H1 (cell line): ENCODE data around the gene USP35. TPM values are rescaled to one million over a fixed set of nuclear protein-coding genes. Genes with fewer than 3 reads are reported as not detected.

Source experiments
- BACH1 ChIP-seq: IDR thresholded peaks from 2 replicates; pipeline ENCODE4 v1.6.1; 2012; ENCODE audit warnings: low read length, improper control_type of control experiment
- BRCA1 ChIP-seq: IDR thresholded peaks from 2 replicates; pipeline ENCODE4 v1.6.1; 2012; ENCODE audit warnings: low read depth, low read length, improper control_type of control experiment
- CEBPB ChIP-seq: IDR thresholded peaks from 2 replicates; pipeline ENCODE4 v1.6.1; 2012; ENCODE audit warnings: low read depth, low read length
- CHD2 ChIP-seq: IDR thresholded peaks from 2 replicates; pipeline ENCODE4 v1.6.1; 2012; ENCODE audit warnings: low read length, improper control_type of control experiment
- CTBP2 ChIP-seq: IDR thresholded peaks from 2 replicates; pipeline ENCODE4 v1.7.0; 2011; ENCODE audit warnings: borderline replicate concordance, mild to moderate bottlenecking, moderate library complexity, mixed read lengths, low read length; ENCODE audit not compliant: insufficient read depth, insufficient read length
- EZH2 ChIP-seq: fragments of 200-600 bp; sonication (generic); IDR thresholded peaks from 2 replicates; pipeline ENCODE4 v1.7.1; 2012; ENCODE audit warnings: low read depth, mild to moderate bottlenecking, moderate library complexity, low read length, inconsistent platforms; ENCODE audit not compliant: severe bottlenecking
- GABPA ChIP-seq: IDR thresholded peaks from 2 replicates; pipeline ENCODE4 v1.6.1; 2011; ENCODE audit warnings: mild to moderate bottlenecking, low read length, moderate library complexity, borderline replicate concordance; ENCODE audit not compliant: insufficient read depth
- HDAC2 ChIP-seq, 2 experiments: fragments of 300-600 bp in 1 of 2; sonication (generic) in 1 of 2; IDR thresholded peaks; 2 replicates each; pipeline ENCODE4 v1.6.1; 2011 to 2012; ENCODE audit warnings: low read depth in 2 of 2, low read length in 2 of 2, mild to moderate bottlenecking in 2 of 2, moderate library complexity in 2 of 2, borderline replicate concordance in 1 of 2, inconsistent platforms in 1 of 2
- JUND ChIP-seq: IDR thresholded peaks from 2 replicates; pipeline ENCODE4 v1.6.1; 2011; ENCODE audit warnings: mild to moderate bottlenecking, improper control_type of control experiment, low read length
- KDM1A ChIP-seq: fragments of 200-600, 300-600 bp; sonication (generic); IDR thresholded peaks from 2 replicates; pipeline ENCODE4 v1.7.1; 2016; ENCODE audit warnings: mild to moderate bottlenecking, low read length, borderline replicate concordance
- MAFK ChIP-seq: IDR thresholded peaks from 2 replicates; pipeline ENCODE4 v1.6.1; 2012; ENCODE audit warnings: low read depth, mild to moderate bottlenecking, improper control_type of control experiment, low read length
- RBBP5 ChIP-seq: IDR thresholded peaks from 2 replicates; pipeline ENCODE4 v1.7.1; 2012; ENCODE audit warnings: low read depth, mild to moderate bottlenecking, inconsistent platforms, low read length, moderate library complexity, borderline replicate concordance
- SAP30 ChIP-seq: fragments of 300-600 bp; sonication (generic); IDR thresholded peaks from 2 replicates; pipeline ENCODE4 v1.7.1; 2012; ENCODE audit warnings: low read length, moderate library complexity, mild to moderate bottlenecking, inconsistent platforms; ENCODE audit not compliant: insufficient read depth, insufficient replicate concordance
- SIN3A ChIP-seq, 2 experiments: IDR thresholded peaks in 1 of 2; conservative IDR thresholded peaks in 1 of 2; 2 replicates each; pipeline ENCODE4 v1.6.1; 2011 to 2012; ENCODE audit warnings: low read length in 2 of 2, improper control_type of control experiment in 1 of 2, low read depth in 1 of 2, mild to moderate bottlenecking in 1 of 2
- SIRT6 ChIP-seq: IDR thresholded peaks from one replicate; pipeline ENCODE4 v1.7.1; 2012; ENCODE audit warnings: low read length, inconsistent platforms
- SUZ12 ChIP-seq: fragments of 200-600 bp; sonication (generic); IDR thresholded peaks from 2 replicates; pipeline ENCODE4 v1.6.1; 2012; ENCODE audit warnings: mild to moderate bottlenecking, inconsistent platforms, low read length, moderate library complexity, mixed read lengths
- TAF7 ChIP-seq: optimal IDR thresholded peaks from 2 replicates; pipeline ENCODE3; 2011; ENCODE audit warnings: low read depth, mild to moderate bottlenecking, inconsistent platforms, low read length, moderate library complexity, borderline replicate concordance
- polyA plus RNA-seq, 7 experiments: library from polyadenylated mRNA; depleted of rRNA in 3 of 7; stranded (reverse) in 5 of 7; unstranded in 2 of 7; fragments of >200 nt in 5 of 7; fragments of 200-250 nt in 2 of 7; gene quantifications; 1 replicate in 5 of 7; 2 replicates in 1 of 7; 4 replicates in 1 of 7; pipeline versions ENCODE4 v1.2.1 to v1.2.3, GENCODE V29; 2011 to 2013; ENCODE audit warnings: missing spikeins in 2 of 7, mixed read lengths in 2 of 7
- total RNA-seq: library from RNA; stranded (reverse); fragmentation: NEBNext Ultra II Directional; extraction: Animal tissue kit (Norgen Biotek cat#: 25700); gene quantifications from 2 replicates; pipeline ENCODE4 v1.2.1, GENCODE V29; 2021
- TF ChIP-seq, protein P1 (sequence below), 3 experiments: IDR thresholded peaks; 1 replicate in 2 of 3; 2 replicates in 1 of 3; pipeline versions ENCODE4 v1.5.1 to v1.6.1; 2011; ENCODE audit warnings: low read length in 3 of 3, mild to moderate bottlenecking in 3 of 3, inconsistent platforms in 2 of 3, low read depth in 1 of 3, moderate library complexity in 1 of 3; ENCODE audit not compliant: insufficient read depth in 1 of 3; ENCODE audit errors: control extremely low read depth in 1 of 3
- TF ChIP-seq, protein P2 (sequence below): IDR thresholded peaks from 2 replicates; pipeline ENCODE4 v1.6.1; 2012; ENCODE audit warnings: inconsistent platforms

Gene USP35
- total and polyA plus RNA-seq, 2 of the 8 experiments (the other 6 are each of a cell fraction or from before 2014, with no cell fraction given): 4.6 to 6.8 TPM

DNA sequence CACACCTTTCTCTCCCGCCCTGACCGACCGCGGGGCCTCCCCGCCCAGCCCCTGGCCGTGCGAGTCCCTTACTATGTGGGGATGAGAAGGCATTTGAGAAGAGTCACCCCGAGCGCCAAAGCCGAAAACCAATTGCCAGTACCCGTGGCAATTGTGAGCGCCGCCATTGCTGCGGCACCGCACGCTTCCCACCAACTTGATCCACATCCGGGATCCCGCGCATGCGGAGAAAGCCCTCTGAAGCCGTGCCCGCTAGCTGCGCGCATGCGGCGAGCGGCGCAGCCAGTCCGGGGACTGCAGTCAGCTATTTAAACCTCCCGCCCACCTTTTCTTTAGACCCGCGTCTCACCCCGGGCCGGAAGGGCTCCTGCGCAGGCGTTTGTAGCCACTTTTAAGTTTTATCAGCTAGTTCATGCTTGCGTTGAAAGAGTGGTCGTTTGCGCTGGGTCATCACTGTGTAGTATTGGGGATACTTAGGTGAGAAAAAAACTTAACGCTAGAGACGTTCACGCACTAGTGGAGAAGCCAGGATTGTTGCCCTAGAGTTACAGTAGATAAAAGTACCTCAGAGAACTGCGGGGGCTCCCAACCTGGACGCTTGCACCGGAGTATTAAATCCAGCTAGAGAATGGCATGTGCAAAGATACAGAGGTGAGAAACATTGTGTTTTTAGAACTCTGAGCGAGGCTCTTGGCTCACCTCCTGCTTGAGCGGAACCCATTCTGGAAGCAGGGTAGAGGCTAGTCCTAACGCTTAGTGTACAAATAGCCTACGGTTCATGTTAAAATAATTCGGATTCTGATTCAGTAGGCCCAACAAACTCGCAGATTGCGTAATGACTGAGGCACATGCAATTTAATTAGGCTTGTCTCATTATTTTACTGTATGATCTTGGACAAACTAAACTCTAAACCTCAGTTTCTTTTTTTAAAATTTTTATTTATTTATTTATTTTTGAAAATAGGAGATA lies 49.0 kb upstream of the USP35 start, which contains the start of gene ALG8 (continued):
- no peak for TF ChIP-seq SUZ12
- no peak for TF ChIP-seq BACH1
- TF ChIP-seq RBBP5: peak; percentile 75; the same call in 1 of the 2 replicates
- TF ChIP-seq, protein P1, sequence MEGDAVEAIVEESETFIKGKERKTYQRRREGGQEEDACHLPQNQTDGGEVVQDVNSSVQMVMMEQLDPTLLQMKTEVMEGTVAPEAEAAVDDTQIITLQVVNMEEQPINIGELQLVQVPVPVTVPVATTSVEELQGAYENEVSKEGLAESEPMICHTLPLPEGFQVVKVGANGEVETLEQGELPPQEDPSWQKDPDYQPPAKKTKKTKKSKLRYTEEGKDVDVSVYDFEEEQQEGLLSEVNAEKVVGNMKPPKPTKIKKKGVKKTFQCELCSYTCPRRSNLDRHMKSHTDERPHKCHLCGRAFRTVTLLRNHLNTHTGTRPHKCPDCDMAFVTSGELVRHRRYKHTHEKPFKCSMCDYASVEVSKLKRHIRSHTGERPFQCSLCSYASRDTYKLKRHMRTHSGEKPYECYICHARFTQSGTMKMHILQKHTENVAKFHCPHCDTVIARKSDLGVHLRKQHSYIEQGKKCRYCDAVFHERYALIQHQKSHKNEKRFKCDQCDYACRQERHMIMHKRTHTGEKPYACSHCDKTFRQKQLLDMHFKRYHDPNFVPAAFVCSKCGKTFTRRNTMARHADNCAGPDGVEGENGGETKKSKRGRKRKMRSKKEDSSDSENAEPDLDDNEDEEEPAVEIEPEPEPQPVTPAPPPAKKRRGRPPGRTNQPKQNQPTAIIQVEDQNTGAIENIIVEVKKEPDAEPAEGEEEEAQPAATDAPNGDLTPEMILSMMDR (IDR thresholded peaks at IDR 0.05; ENCODE audit: control extremely low read depth in 1 of 3, insufficient read depth in 1 of 3, low read depth in 1 of 3, low read length in 3 of 3): no peak
- no peak for TF ChIP-seq KDM1A
- TF ChIP-seq GABPA: no peak
- no peak for TF ChIP-seq SIRT6
- peak; percentile 66 to 73; a peak in 1 of 4 replicates for TF ChIP-seq SIN3A (conservative IDR thresholded peaks at IDR 0.05 in 1 of 2, IDR thresholded peaks at IDR 0.05 in 1 of 2; ENCODE audit: low read depth in 1 of 2, low read length in 2 of 2)
- peak; percentile 4; the same call in 1 of the 2 replicates for TF ChIP-seq JUND
- no peak for TF ChIP-seq HDAC2 (IDR thresholded peaks at IDR 0.05; ENCODE audit: borderline replicate concordance in 1 of 2, low read depth in 2 of 2, low read length in 2 of 2)
- TF ChIP-seq TAF7: peak; percentile 89
- TF ChIP-seq, protein P2, sequence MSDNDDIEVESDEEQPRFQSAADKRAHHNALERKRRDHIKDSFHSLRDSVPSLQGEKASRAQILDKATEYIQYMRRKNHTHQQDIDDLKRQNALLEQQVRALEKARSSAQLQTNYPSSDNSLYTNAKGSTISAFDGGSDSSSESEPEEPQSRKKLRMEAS: peak; percentile 99
- no peak for TF ChIP-seq CTBP2
- TF ChIP-seq EZH2: no peak
- TF ChIP-seq SAP30: peak; percentile 49
- TF ChIP-seq MAFK: no peak
- TF ChIP-seq CHD2: no peak; the same call in 1 of the 2 replicates
- TF ChIP-seq BRCA1: no peak
- TF ChIP-seq CEBPB: peak; percentile 81; the same call in 1 of the 2 replicates
